HepG2 (cell line): ENCODE data around the gene GALNT1. TPM values are rescaled to one million over a fixed set of nuclear protein-coding genes. Genes with fewer than 3 reads are reported as not detected.
A peak's percentile ranks its signal among the peaks of the same experiment; 100 is the strongest.

ENCODE experiments used
- BRF2 ChIP-seq: sonication (generic); formaldehyde crosslinking; IDR thresholded peaks from 2 replicates; pipeline ENCODE4 v1.8.1; 2022; ENCODE audit warnings: mild to moderate bottlenecking, missing genetic modification reagents
- CHD4 ChIP-seq: fragments of 200-600 bp; sonication (generic); IDR thresholded peaks from 2 replicates; pipeline ENCODE4 v1.7.0; 2017; ENCODE audit warnings: mild to moderate bottlenecking, low read length, borderline replicate concordance
- CREB1 ChIP-seq, 2 experiments: fragments of 450-650 bp in 1 of 2; IDR thresholded peaks; 2 replicates each; pipeline ENCODE4 v1.6.1; 2016 to 2017; ENCODE audit warnings: control low read depth in 1 of 2, mild to moderate bottlenecking in 1 of 2, missing compliant biosample characterization in 1 of 2, missing genetic modification characterization in 1 of 2
- FOSL2 ChIP-seq: sonication (generic); formaldehyde crosslinking; IDR thresholded peaks from 2 replicates; pipeline ENCODE4 v1.4.0; 2020; ENCODE audit warnings: missing genetic modification reagents
- FOXO1 ChIP-seq: sonication (generic); formaldehyde crosslinking; IDR thresholded peaks from 2 replicates; pipeline ENCODE4 v1.4.0; 2020; ENCODE audit warnings: missing genetic modification reagents
- HMGXB3 ChIP-seq: sonication (generic); formaldehyde crosslinking; IDR thresholded peaks from 2 replicates; pipeline ENCODE4 v1.4.0; 2020; ENCODE audit warnings: missing genetic modification reagents, borderline replicate concordance
- HNF1A ChIP-seq, 2 experiments: sonication (generic) in 1 of 2; formaldehyde crosslinking in 1 of 2; IDR thresholded peaks; 2 replicates each; pipeline versions ENCODE4 v1.4.0 to v1.6.1; 2016 to 2020; ENCODE audit warnings: borderline replicate concordance in 1 of 2, low read depth in 1 of 2, mild to moderate bottlenecking in 1 of 2, missing genetic modification reagents in 1 of 2
- MTERF4 ChIP-seq: sonication (generic); formaldehyde crosslinking; IDR thresholded peaks from 2 replicates; pipeline ENCODE4 v1.8.0; 2023; ENCODE audit warnings: mild to moderate bottlenecking, missing genetic modification reagents
- NONO ChIP-seq, 2 experiments: fragments of 450-650 bp in 1 of 2; sonication (generic) in 1 of 2; formaldehyde crosslinking in 1 of 2; IDR thresholded peaks in 1 of 2; conservative IDR thresholded peaks in 1 of 2; 2 replicates each; pipeline versions ENCODE4 v1.6.1 to v1.8.0; 2017 to 2022; ENCODE audit warnings: mild to moderate bottlenecking in 1 of 2, missing genetic modification reagents in 1 of 2, moderate library complexity in 1 of 2
- NR2C2 ChIP-seq: sonication (generic); formaldehyde crosslinking; IDR thresholded peaks from 2 replicates; pipeline ENCODE4 v1.4.0; 2020; ENCODE audit warnings: missing genetic modification reagents, mild to moderate bottlenecking, moderate library complexity, borderline replicate concordance
- NR3C1 ChIP-seq: sonication (generic); formaldehyde crosslinking; IDR thresholded peaks from 2 replicates; pipeline ENCODE4 v1.4.0; 2020; ENCODE audit warnings: missing genetic modification reagents
- RFXANK ChIP-seq: IDR thresholded peaks from 2 replicates; pipeline ENCODE4 v1.6.1; 2016
- SOX5 ChIP-seq: IDR thresholded peaks from 2 replicates; pipeline ENCODE4 v1.6.1; 2016; ENCODE audit warnings: borderline replicate concordance
- ZBTB44 ChIP-seq: sonication (generic); formaldehyde crosslinking; IDR thresholded peaks from 2 replicates; pipeline ENCODE4 v1.4.0; 2020; ENCODE audit warnings: missing genetic modification reagents
- ZNF382 ChIP-seq: sonication (generic); formaldehyde crosslinking; IDR thresholded peaks from 2 replicates; pipeline ENCODE4 v1.5.0; 2020; ENCODE audit warnings: missing genetic modification reagents, mild to moderate bottlenecking, borderline replicate concordance
- polyA plus RNA-seq, 8 experiments: library from polyadenylated mRNA; depleted of rRNA in 3 of 8; stranded (reverse) in 7 of 8; unstranded in 1 of 8; fragments of >200 nt; fragmentation: Illumina TruSeq in 4 of 8; extraction: Trizol in 4 of 8; gene quantifications; 2 replicates each; pipeline versions ENCODE4 v1.2.1 to v1.2.3, GENCODE V29; 2011 to 2016; ENCODE audit warnings: low read depth in 4 of 8, missing spikeins in 1 of 8, mixed read lengths in 1 of 8; ENCODE audit not compliant: insufficient read depth in 1 of 8
- total RNA-seq, 5 experiments: library from RNA; depleted of rRNA; stranded (reverse); fragments of >200 nt; fragmentation: Illumina TruSeq; extraction: Trizol; gene quantifications; 2 replicates each; pipeline ENCODE4 v1.2.3, GENCODE V29; 2016; ENCODE audit warnings: low read depth in 1 of 5

The GALNT1 gene
- total and polyA plus RNA-seq, 2 of the 13 experiments (the other 11 are each of a cell fraction or from before 2014, with no cell fraction given) = 41.1 to 100 TPM

GRCh38 chr18:35703043-35703688, 121.6 kb downstream of the GALNT1 start (continued):
- no peak for TF ChIP-seq NR2C2 (CRISPR knock-in tag)
- TF ChIP-seq ZNF382 (CRISPR knock-in tag) = no peak
- no peak for TF ChIP-seq RFXANK (CRISPR knock-in tag)
- TF ChIP-seq HNF1A (IDR thresholded peaks at IDR 0.05; ENCODE audit: low read depth) = no peak
- no peak; the same call in 1 of the 2 replicates for TF ChIP-seq HNF1A (CRISPR knock-in tag; IDR thresholded peaks at IDR 0.05; ENCODE audit: borderline replicate concordance)
- TF ChIP-seq CHD4 = peak; percentile 82; the same call in 1 of the 2 replicates
- no peak for TF ChIP-seq HMGXB3 (CRISPR knock-in tag)
- TF ChIP-seq ZBTB44 (CRISPR knock-in tag) = no peak
- peak; percentile 93 for TF ChIP-seq SOX5 (CRISPR knock-in tag)
- no peak for TF ChIP-seq MTERF4
- TF ChIP-seq CREB1 (IDR thresholded peaks at IDR 0.05) = no peak
- 0 out of 2 replicates have a peak, but pooled peaks have one; percentile 45 for TF ChIP-seq CREB1 (CRISPR knock-in tag; IDR thresholded peaks at IDR 0.05)
- no peak for TF ChIP-seq BRF2 (CRISPR knock-in tag)
- peak; percentile 50; the same call in 1 of the 2 replicates for TF ChIP-seq FOXO1
- TF ChIP-seq NONO (IDR thresholded peaks at IDR 0.05) = no peak
- TF ChIP-seq NONO (CRISPR knock-in tag; conservative IDR thresholded peaks at IDR 0.05) = no peak
- no peak for TF ChIP-seq NR3C1 (CRISPR knock-in tag)
- TF ChIP-seq FOSL2 = 0 out of 2 replicates have a peak, but pooled peaks have one; percentile 6
